ENCODE results near the gene ZNF462. TPM values are rescaled to one million over a fixed set of nuclear protein-coding genes. Genes with fewer than 3 reads are reported as not detected.

The ZNF462 gene
- total RNA-seq, 2 experiments from 2014 or later: 0.67 to 0.94 TPM

GRCh38 chr9:106869458-106869857 is 6.5 kb downstream of the ZNF462 start:
- no peaks in the 10 kb centered on the region for H3K9me3 Mint-ChIP-seq
- peaks cover 10% of the 10 kb centered on the region for H3K27me3 Mint-ChIP-seq
- H3K36me3 Mint-ChIP-seq: no peaks in the 10 kb centered on the region
- no peak for DNase-seq
- no peaks in the 10 kb centered on the region for H3K4me1 Mint-ChIP-seq
- POLR2A ChIA-PET: no interaction called here
- no peak overlapping the region for H3K4me3 Mint-ChIP-seq
- no peak overlapping the region for H3K27ac Mint-ChIP-seq
- no peak for ATAC-seq (ENCODE audit: low read depth)

GRCh38 chr9:106872641-106873040 is 9.7 kb downstream of the ZNF462 start:
- Mint-ChIP-seq H3K4me1 (no peaks in the 10 kb centered on the region), H3K27ac (no peak overlapping the region), H3K27me3 (no peaks in the 10 kb centered on the region), H3K9me3 (no peaks in the 10 kb centered on the region), H3K36me3 (no peaks in the 10 kb centered on the region), H3K4me3 (no peak overlapping the region)
- POLR2A ChIA-PET: no interaction called here
- ATAC-seq (ENCODE audit: low read depth) (no peak), DNase-seq (no peak)

GRCh38 chr9:106874031-106874430 is 11.1 kb downstream of the ZNF462 start:
- no peak for DNase-seq
- Mint-ChIP-seq H3K4me3 (no peak overlapping the region), H3K27ac (no peak overlapping the region), H3K9me3 (no peaks in the 10 kb centered on the region), H3K4me1 (no peaks in the 10 kb centered on the region), H3K27me3 (no peaks in the 10 kb centered on the region), H3K36me3 (no peaks in the 10 kb centered on the region)
- POLR2A ChIA-PET: no interaction called here
- no peak for ATAC-seq (ENCODE audit: low read depth)

- no peaks in the 10 kb centered on the region for H3K27me3 Mint-ChIP-seq
- DNase-seq (no peak), ATAC-seq (ENCODE audit: low read depth) (no peak)
- H3K4me1 Mint-ChIP-seq: no peaks in the 10 kb centered on the region
- no peak overlapping the region for H3K4me3 Mint-ChIP-seq
- no peak overlapping the region for H3K27ac Mint-ChIP-seq
- POLR2A ChIA-PET: no interaction called here
- no peaks in the 10 kb centered on the region for H3K36me3 Mint-ChIP-seq
- no peaks in the 10 kb centered on the region for H3K9me3 Mint-ChIP-seq
Measured at GRCh38 chr9:106874652-106875051, 11.7 kb downstream of the ZNF462 start.

- no peaks in the 10 kb centered on the region for H3K4me1 Mint-ChIP-seq
Measured at GRCh38 chr9:106875529-106875928, 12.6 kb downstream of the ZNF462 start.

GRCh38 chr9:106877345-106877744 is 14.4 kb downstream of the ZNF462 start:
- H3K4me3 Mint-ChIP-seq: no peak overlapping the region
- DNase-seq: no peak
- no peaks in the 10 kb centered on the region for H3K36me3 Mint-ChIP-seq
- POLR2A ChIA-PET: no interaction called here
- H3K27ac Mint-ChIP-seq: no peak overlapping the region
- H3K9me3 Mint-ChIP-seq: no peaks in the 10 kb centered on the region
- H3K27me3 Mint-ChIP-seq: no peaks in the 10 kb centered on the region
- ATAC-seq (ENCODE audit: low read depth): no peak
- no peaks in the 10 kb centered on the region for H3K4me1 Mint-ChIP-seq

More at GRCh38 chr9:106875529-106875928, 12.6 kb downstream of the ZNF462 start:
- DNase-seq (no peak), ATAC-seq (ENCODE audit: low read depth) (no peak)
- Mint-ChIP-seq H3K27ac (no peak overlapping the region), H3K9me3 (no peaks in the 10 kb centered on the region), H3K4me3 (no peak overlapping the region), H3K27me3 (no peaks in the 10 kb centered on the region), H3K36me3 (no peaks in the 10 kb centered on the region)
- POLR2A ChIA-PET: no interaction called here

- no peak for DNase-seq
- Mint-ChIP-seq H3K27me3 (no peaks in the 10 kb centered on the region), H3K27ac (no peak overlapping the region), H3K9me3 (no peaks in the 10 kb centered on the region), H3K36me3 (no peaks in the 10 kb centered on the region), H3K4me1 (no peaks in the 10 kb centered on the region), H3K4me3 (no peak overlapping the region)
- POLR2A ChIA-PET: no interaction called here
- no peak for ATAC-seq (ENCODE audit: low read depth)
Measured at GRCh38 chr9:106878081-106878837, 15.3 kb downstream of the ZNF462 start.

GRCh38 chr9:106878934-106879333 is 16.0 kb downstream of the ZNF462 start:
- H3K9me3 Mint-ChIP-seq: no peaks in the 10 kb centered on the region
- POLR2A ChIA-PET: no interaction called here
- no peak overlapping the region for H3K27ac Mint-ChIP-seq
- no peak for ATAC-seq (ENCODE audit: low read depth)
- DNase-seq: no peak
- H3K4me3 Mint-ChIP-seq: no peak overlapping the region
- H3K4me1 Mint-ChIP-seq: no peaks in the 10 kb centered on the region
- H3K27me3 Mint-ChIP-seq: no peaks in the 10 kb centered on the region
- no peaks in the 10 kb centered on the region for H3K36me3 Mint-ChIP-seq

GRCh38 chr9:106879439-106879882 is 16.5 kb downstream of the ZNF462 start:
- H3K36me3 Mint-ChIP-seq: no peaks in the 10 kb centered on the region
- no peak for DNase-seq
- no peaks in the 10 kb centered on the region for H3K4me1 Mint-ChIP-seq
- H3K4me3 Mint-ChIP-seq: no peak overlapping the region
- no peak overlapping the region for H3K27ac Mint-ChIP-seq
- no peaks in the 10 kb centered on the region for H3K27me3 Mint-ChIP-seq
- H3K9me3 Mint-ChIP-seq: no peaks in the 10 kb centered on the region
- no peak for ATAC-seq (ENCODE audit: low read depth)
- POLR2A ChIA-PET: no interaction called here

GRCh38 chr9:106880081-106880480 is 17.1 kb downstream of the ZNF462 start:
- H3K36me3 Mint-ChIP-seq: no peaks in the 10 kb centered on the region
- no peak overlapping the region for H3K4me3 Mint-ChIP-seq
- DNase-seq: no peak
- H3K4me1 Mint-ChIP-seq: no peaks in the 10 kb centered on the region
- no peaks in the 10 kb centered on the region for H3K27me3 Mint-ChIP-seq
- no peak for ATAC-seq (ENCODE audit: low read depth)
- H3K27ac Mint-ChIP-seq: no peak overlapping the region
- POLR2A ChIA-PET: no interaction called here
- no peaks in the 10 kb centered on the region for H3K9me3 Mint-ChIP-seq

GRCh38 chr9:106880863-106881262 is 17.9 kb downstream of the ZNF462 start:
- DNase-seq (no peak), ATAC-seq (ENCODE audit: low read depth) (no peak)
- Mint-ChIP-seq H3K27me3 (no peaks in the 10 kb centered on the region), H3K4me3 (no peak overlapping the region), H3K36me3 (no peaks in the 10 kb centered on the region), H3K27ac (no peak overlapping the region), H3K4me1 (no peaks in the 10 kb centered on the region), H3K9me3 (no peaks in the 10 kb centered on the region)
- POLR2A ChIA-PET: no interaction called here

- POLR2A ChIA-PET: no interaction called here
- H3K4me3 Mint-ChIP-seq: no peak overlapping the region
- H3K27ac Mint-ChIP-seq: no peak overlapping the region
- no peaks in the 10 kb centered on the region for H3K36me3 Mint-ChIP-seq
- ATAC-seq (ENCODE audit: low read depth) (no peak), DNase-seq (no peak)
- H3K9me3 Mint-ChIP-seq: no peaks in the 10 kb centered on the region
- H3K4me1 Mint-ChIP-seq: no peaks in the 10 kb centered on the region
- H3K27me3 Mint-ChIP-seq: no peaks in the 10 kb centered on the region
Measured at GRCh38 chr9:106883030-106883429, 20.1 kb downstream of the ZNF462 start.

GRCh38 chr9:106883626-106884190 is 20.7 kb downstream of the ZNF462 start:
- Mint-ChIP-seq H3K9me3 (no peaks in the 10 kb centered on the region), H3K27ac (no peak overlapping the region), H3K36me3 (no peaks in the 10 kb centered on the region), H3K27me3 (no peaks in the 10 kb centered on the region), H3K4me1 (no peaks in the 10 kb centered on the region), H3K4me3 (no peak overlapping the region)
- POLR2A ChIA-PET: no interaction called here
- DNase-seq (no peak), ATAC-seq (ENCODE audit: low read depth) (no peak)

- ATAC-seq (ENCODE audit: low read depth) (no peak), DNase-seq (no peak)
- Mint-ChIP-seq H3K4me3 (no peak overlapping the region), H3K27me3 (no peaks in the 10 kb centered on the region), H3K27ac (no peak overlapping the region), H3K4me1 (no peaks in the 10 kb centered on the region), H3K36me3 (no peaks in the 10 kb centered on the region), H3K9me3 (no peaks in the 10 kb centered on the region)
- POLR2A ChIA-PET: no interaction called here
Measured at GRCh38 chr9:106885451-106885850, 22.5 kb downstream of the ZNF462 start.
